IPS DF 6.9 (cell line): ENCODE results near the gene PLEKHO2.
"Not testable (repeated sequence)": the region's sequence is repeated elsewhere in the genome, so short reads cannot be mapped to it uniquely, and the experiment has no call there.

Experiments used
- DNase-seq: peaks from one replicate; pipeline ENCODE4 v3.0.0-alpha.2; 2013; ENCODE audit warnings: low read depth, low spot score
- H3K27ac ChIP-seq: one replicate; pipeline ENCODE4 v1.5.1; 2013; ENCODE audit warnings: low read length, control low read depth
- H3K27me3 ChIP-seq: 2 replicates; pipeline ENCODE4 v1.6.1; 2013; ENCODE audit warnings: mild to moderate bottlenecking, low read length; ENCODE audit not compliant: control insufficient read depth, insufficient read depth
- H3K36me3 ChIP-seq: 2 replicates; pipeline ENCODE4 v1.6.1; 2013; ENCODE audit warnings: low read length; ENCODE audit not compliant: control insufficient read depth, insufficient read depth
- H3K4me1 ChIP-seq: 2 replicates; pipeline ENCODE4 v1.6.1; 2013; ENCODE audit warnings: low read length; ENCODE audit not compliant: control insufficient read depth, insufficient read depth
- H3K4me3 ChIP-seq: 2 replicates; pipeline ENCODE4 v1.5.1; 2013; ENCODE audit warnings: mild to moderate bottlenecking, low read length
- H3K9me3 ChIP-seq: 2 replicates; pipeline ENCODE4 v1.6.1; 2013; ENCODE audit warnings: low read length, inconsistent platforms; ENCODE audit not compliant: control insufficient read depth, insufficient read depth
- WGBS: extraction: QIAGEN DNeasy Blood & Tissue Kit; methylation state at CpG from one replicate; pipeline ENCODE4 v1.1.7; 2013; ENCODE audit warnings: mixed read lengths, missing lambda C conversion rate; ENCODE audit not compliant: insufficient read length, insufficient coverage; 5-methylcytosine and 5-hydroxymethylcytosine counted together

The PLEKHO2 gene

DNA sequence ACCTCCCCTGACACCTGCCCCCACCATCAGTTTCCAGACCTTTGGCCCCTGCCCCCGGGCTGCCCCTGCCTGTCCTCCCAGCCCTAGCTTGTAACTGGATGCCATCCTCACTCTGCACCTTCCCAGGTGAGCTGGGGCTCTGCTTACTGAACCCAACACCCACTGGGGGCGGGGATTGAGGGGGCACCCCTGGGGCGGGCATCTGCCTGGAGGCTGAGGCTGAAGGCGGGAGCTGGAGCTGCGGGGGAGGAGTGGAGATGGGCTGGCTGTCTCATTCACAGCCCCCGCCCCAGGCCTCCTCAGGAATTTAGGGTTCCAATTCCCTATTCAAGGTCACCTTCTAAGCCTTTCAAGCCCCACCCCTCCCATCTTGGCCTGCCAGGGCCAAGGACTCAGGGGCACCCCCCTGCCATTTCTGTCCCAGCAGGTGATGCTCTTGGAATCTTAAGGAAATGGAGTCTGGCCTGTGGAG lies 33.9 kb upstream of the PLEKHO2 start:
- Histone ChIP-seq H3K4me1 (peaks cover 17% of the 10 kb centered on the region), H3K27me3 (no peaks in the 10 kb centered on the region), H3K36me3 (no peaks in the 10 kb centered on the region), H3K4me3 (peak overlapping the region; percentile 2; the same call in 1 of the 2 replicates), H3K9me3 (no peaks in the 10 kb centered on the region), H3K27ac (peak overlapping the region; percentile 55)
- DNase-seq = no peak
- no CpG with 5 or more reads among the region's 6 CpGs for WGBS

- WGBS = no CpG with 5 or more reads among the region's 10 CpGs
- no peaks in the 10 kb centered on the region for H3K36me3 ChIP-seq
- no peak for DNase-seq
- H3K27ac ChIP-seq = peak overlapping the region; percentile 70
- peaks cover 20% of the 10 kb centered on the region for H3K4me1 ChIP-seq
- no peaks in the 10 kb centered on the region for H3K9me3 ChIP-seq
- H3K4me3 ChIP-seq = peak overlapping the region; percentile 24; the same call in 1 of the 2 replicates
- no peaks in the 10 kb centered on the region for H3K27me3 ChIP-seq
Measured at GRCh38 chr15:64808785-64809453, 32.8 kb upstream of the PLEKHO2 start.

DNA sequence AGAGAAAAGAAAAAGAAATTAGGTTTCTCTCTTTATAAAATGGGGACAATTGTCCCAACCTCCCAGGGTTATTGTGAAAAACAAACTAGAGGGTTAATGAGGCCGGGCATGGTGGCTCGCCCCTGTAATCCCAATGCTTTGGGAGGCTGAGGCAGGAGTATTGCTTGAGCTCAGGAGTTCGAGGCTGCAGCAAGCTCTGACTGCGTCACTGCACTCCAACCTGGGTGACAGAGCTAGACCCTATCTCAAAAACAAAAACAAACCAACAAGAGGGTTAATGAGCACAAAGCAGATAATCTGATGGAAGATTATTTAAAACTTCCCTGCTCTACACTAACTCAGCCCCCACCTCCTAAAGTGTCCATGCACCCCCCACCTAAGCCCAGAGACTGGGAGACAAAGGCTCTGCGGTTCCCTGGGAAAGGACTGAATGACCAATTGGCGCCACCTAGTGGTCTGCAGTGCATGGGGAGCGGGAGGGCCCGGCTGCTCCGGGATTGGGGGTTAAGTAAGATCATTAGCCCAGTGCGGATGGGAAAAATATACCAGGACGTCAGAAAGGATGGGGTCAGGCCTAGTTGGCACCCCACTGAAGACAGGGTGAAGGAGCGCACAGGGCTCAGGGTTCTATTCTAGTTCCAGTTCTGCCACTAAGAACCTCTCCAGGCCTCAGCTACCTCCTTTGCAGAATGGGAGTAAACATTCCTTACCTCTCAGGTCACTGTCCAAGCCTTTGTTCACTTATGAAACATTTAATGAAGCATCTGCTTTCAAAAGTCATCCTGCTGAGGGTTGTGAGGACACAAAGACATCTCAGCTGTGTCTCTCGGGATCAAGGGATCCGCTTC lies 31.8 kb upstream of the PLEKHO2 start:
- peak overlapping the region; percentile 91 for H3K27ac ChIP-seq
- H3K36me3 ChIP-seq = no peaks in the 10 kb centered on the region
- H3K4me1 ChIP-seq = peaks cover 20% of the 10 kb centered on the region
- no peaks in the 10 kb centered on the region for H3K9me3 ChIP-seq
- no peaks in the 10 kb centered on the region for H3K27me3 ChIP-seq
- WGBS = no CpG with 5 or more reads among the region's 14 CpGs
- no peak for DNase-seq
- no peak overlapping the region for H3K4me3 ChIP-seq

GRCh38 chr15:64810497-64811326 lies 31.0 kb upstream of the PLEKHO2 start:
- WGBS = no CpG with 5 or more reads among the region's 6 CpGs
- no peak for DNase-seq
- H3K27ac ChIP-seq = peak overlapping the region; percentile 91
- no peaks in the 10 kb centered on the region for H3K9me3 ChIP-seq
- no peak overlapping the region for H3K4me3 ChIP-seq
- H3K36me3 ChIP-seq = no peaks in the 10 kb centered on the region
- peaks cover 19% of the 10 kb centered on the region for H3K4me1 ChIP-seq
- H3K27me3 ChIP-seq = no peaks in the 10 kb centered on the region

DNA sequence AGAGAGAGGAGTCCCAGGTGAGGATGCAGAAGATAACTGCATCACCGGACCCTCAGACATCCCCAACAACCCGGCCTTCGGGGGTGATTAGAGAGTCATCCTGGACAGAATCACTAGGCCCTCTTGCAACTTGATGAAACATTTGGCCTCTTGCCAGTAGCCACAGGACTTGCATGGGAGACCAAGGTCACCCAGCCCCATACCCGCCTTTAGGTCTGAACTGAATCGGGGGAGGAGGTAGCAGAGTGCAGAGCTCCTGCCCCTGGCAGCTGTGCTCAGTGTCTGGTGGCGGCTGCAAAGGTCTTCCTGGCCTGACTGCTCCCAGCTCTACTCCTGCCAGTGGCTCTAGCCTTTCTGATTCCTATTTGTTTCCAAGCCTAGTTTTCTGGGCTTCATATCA lies 28.6 kb upstream of the PLEKHO2 start:
- no peaks in the 10 kb centered on the region for H3K9me3 ChIP-seq
- WGBS = no CpG with 5 or more reads among the region's 6 CpGs
- H3K36me3 ChIP-seq = peaks cover 7% of the 10 kb centered on the region
- peaks cover 6% of the 10 kb centered on the region; the same call in 1 of the 2 replicates for H3K4me1 ChIP-seq
- H3K27ac ChIP-seq = no peak overlapping the region
- DNase-seq = no peak
- H3K4me3 ChIP-seq = no peak overlapping the region
- no peaks in the 10 kb centered on the region for H3K27me3 ChIP-seq

DNA sequence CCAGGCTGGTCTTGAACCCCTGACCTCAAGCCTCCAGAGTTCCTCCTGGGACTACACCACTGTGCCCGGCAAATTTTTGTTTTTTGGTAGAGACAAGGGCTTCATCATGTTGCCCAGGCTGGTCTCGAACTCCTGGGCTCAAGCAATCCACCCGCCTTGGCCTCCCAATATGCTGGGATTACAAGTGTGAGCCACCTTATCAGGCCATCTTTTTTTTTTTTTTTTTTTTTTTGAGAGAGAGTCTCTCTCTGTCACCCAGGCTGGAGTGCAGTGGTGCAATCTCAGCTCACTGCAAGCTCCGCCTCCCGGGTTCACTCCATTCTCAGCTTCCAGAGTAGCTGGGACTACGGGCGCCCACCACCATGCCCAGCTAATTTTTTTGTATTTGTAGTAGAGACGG lies 27.4 kb upstream of the PLEKHO2 start:
- H3K27ac ChIP-seq, H3K4me3 ChIP-seq, H3K4me1 ChIP-seq, DNase-seq, H3K27me3 ChIP-seq, H3K9me3 ChIP-seq: not testable (repeated sequence)
- WGBS = no CpG with 5 or more reads among the region's 8 CpGs
- peaks cover 17% of the 10 kb centered on the region for H3K36me3 ChIP-seq

DNA sequence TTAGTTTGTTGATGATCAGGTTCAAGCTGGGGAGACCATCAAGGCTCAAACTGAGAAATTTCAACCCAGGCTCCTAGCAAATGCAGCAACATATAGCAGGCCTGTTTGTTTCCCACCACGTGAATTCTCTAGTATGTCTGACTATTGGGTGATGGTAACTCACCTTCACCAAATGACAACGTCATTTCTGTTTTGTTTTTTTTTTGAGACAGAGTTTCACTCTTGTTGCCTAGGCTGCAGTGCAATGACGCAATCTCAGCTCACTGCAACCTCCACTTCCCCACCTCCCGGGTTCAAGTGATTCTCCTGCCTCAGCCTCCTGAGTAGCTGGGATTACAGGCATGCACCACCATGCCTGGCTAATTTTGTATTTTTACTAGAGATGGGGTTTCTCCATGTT lies 26.8 kb upstream of the PLEKHO2 start:
- H3K4me1 ChIP-seq, H3K27ac ChIP-seq, H3K9me3 ChIP-seq, DNase-seq, H3K4me3 ChIP-seq, H3K27me3 ChIP-seq: not testable (repeated sequence)
- peaks cover 21% of the 10 kb centered on the region for H3K36me3 ChIP-seq
- no CpG with 5 or more reads among the region's 4 CpGs for WGBS

DNA sequence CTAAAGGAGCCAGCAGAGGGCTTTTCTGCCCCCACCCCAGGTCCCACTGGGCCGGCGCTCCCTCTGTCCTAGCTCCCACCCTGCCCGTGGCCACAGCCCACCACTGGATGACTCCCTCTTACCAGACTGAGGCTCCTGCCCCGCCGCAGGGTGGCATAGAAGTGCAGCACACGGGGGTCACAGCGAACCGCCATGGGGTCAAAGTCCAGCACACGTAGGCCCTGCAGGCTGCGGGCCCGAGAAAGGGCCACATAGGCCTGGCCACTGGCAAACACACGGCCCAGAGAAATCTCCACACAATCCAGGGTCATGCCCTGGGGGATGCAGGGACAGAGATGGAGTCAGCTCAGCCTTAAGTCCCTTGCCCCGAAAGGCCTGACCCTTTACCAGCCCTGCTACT lies 25.3 kb upstream of the PLEKHO2 start:
- Histone ChIP-seq H3K9me3 (no peaks in the 10 kb centered on the region), H3K36me3 (peaks cover 32% of the 10 kb centered on the region), H3K4me3 (no peak overlapping the region), H3K27ac (no peak overlapping the region), H3K27me3 (no peaks in the 10 kb centered on the region), H3K4me1 (peaks cover 2% of the 10 kb centered on the region; the same call in 1 of the 2 replicates)
- DNase-seq = no peak
- no CpG with 5 or more reads among the region's 13 CpGs for WGBS

DNA sequence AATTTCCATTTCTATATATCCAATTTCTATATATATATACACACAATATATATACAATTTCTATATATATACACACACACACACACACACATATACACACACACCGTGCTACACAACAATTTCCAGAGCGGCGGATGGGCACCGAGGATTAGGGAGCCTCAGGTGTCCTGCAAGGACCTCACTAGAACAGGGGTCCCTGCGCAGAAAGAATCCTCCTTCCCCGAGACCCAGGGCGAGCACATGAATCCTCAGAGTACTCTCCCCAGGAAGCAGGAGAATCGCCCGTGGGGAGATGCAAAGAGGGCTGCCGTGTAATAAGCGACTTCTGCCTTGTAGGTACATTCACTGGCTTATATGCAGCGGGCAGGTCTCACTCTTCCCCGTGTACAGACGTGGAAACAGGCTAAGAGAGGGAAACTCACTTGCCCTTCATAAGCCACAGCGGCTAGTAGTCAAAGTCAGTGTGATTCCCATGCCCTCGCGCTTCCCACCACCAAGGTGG lies 16.7 kb upstream of the PLEKHO2 start:
- Histone ChIP-seq H3K27ac (no peak overlapping the region), H3K27me3 (no peaks in the 10 kb centered on the region), H3K4me3 (peak overlapping the region; percentile 60), H3K36me3 (peaks cover 20% of the 10 kb centered on the region), H3K4me1 (peaks cover 2% of the 10 kb centered on the region; the same call in 1 of the 2 replicates), H3K9me3 (no peaks in the 10 kb centered on the region)
- DNase-seq = no peak
- no CpG with 5 or more reads among the region's 17 CpGs for WGBS
